Activated CD4-positive, alpha-beta T cell treated with anti-CD3 and anti-CD28 coated beads, Interleukin-2, amount 50 U/mL, for 24 hours (primary cell): ENCODE data around the gene CD19.
A peak's percentile ranks its signal among the peaks of the same experiment; 100 is the strongest.
"Not testable (repeated sequence)": the region's sequence is repeated elsewhere in the genome, so short reads cannot be mapped to it uniquely, and the experiment has no call there.

ENCODE experiments used
- DNase-seq, 2 donors: peaks; one replicate each; pipeline ENCODE4 v3.0.0-alpha.2; 2020; ENCODE audit warnings: low read depth in 1 of 2, low spot score in 1 of 2

The CD19 gene

GRCh38 chr16:28905800-28906372, 25.9 kb upstream of the CD19 start:
- no peak for DNase-seq

DNA sequence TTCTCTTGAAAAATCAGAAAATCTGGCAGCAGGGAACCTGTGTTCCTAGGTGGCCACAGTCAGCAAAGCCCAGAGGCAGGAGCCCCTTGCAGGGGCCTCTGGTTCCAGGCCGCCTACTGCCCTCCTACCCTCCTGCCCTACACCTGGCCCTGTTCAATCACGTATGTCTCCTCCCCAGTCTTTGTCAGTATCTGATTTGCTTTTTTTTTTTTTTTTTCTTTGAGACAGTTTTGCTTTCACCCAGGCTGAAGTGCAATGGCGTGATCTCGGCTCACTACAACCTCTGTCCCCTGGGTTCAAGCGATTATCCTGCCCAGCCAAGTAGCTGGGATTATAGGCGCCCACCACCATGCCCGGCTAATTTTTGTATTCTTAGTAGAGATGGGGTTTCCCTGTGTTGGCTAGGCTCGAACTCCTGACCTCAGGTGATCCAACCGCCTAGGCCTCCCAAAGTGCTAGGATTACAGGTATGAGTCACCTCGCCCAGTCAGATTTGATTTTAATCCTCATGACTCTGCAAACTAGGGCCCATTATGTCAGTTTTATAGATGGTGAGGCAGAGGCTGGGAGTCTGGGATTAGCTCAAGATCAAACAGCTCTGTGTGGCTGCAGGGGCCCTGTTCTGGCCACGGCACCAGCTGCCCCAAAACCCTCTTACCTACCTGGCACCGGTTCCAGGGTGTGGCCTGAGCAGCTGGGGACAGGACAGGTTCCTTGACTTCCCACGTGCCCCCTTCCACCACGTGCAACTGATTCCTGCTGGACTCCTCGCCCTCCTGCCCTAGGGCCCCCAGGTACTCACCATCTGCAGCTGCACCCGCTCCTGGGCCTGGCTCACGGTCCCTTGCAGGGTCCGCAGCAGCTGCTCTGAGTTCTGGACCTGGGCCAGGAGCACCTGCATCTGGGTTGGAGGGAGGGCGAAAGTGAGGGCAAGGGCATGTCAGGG, 21.4 kb upstream of the CD19 start:
- DNase-seq, result no peak

GRCh38 chr16:28912558-28912957, 19.2 kb upstream of the CD19 start:
- no peak for DNase-seq

DNA sequence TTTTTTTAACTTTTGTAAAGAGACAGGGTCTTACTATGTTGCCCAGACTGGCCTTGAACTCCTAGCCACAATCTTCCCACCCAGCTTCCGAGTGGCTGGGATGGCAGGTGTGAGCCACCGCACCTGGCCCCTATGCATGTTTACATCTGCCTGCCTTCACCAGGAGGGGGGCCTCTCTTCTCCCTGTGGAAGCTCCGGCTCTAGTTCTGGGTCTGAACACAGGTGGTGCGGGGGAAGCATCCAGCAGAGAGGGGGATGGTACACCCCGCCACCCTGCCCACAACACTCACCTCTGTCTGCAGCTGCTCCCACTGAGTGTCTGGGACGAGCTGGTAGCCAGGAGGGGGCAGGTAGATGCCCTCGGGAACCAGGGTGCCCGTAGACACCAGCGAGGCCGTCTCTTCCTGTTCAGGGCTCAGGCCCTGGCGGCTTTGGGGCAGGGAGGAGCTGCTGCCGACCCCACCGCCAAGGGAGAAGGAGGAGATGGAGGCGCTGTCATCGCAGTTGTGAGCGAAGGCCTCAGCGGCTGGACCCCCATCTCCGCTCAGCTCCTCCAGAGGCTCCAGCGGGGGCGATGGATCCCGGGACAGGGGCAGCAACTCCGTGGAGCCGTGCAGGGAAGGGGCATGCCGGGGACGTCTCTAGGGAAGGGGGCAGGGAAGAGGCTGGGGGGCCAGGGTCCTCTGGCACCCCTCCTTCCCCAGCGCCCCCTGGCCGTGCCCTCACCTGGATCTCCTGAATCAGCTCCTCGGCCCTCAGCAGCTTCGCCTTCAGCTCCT, 17.6 kb upstream of the CD19 start:
- no peak for DNase-seq

- DNase-seq, result no peak
Observed at GRCh38 chr16:28915181-28915580, 16.6 kb upstream of the CD19 start.

DNA sequence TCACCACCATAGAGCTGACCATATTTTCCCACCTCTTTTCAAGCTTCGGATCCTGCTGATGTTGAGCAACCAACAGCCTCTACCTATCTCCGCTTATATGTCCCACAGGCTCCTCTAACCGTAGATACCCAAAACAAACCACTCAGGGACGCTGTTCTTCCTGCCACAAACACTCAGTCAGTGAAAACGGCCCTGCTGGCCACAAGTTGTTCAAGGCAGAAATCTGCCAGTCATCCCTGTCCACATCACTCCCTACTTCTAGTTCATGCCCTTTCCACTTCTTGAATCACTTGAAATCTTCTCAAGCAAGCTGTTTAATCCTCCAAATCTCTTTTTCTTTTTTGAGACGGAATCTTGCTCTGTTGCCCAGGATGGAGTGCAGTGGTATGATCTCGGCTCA, 14.7 kb upstream of the CD19 start:
- no peak for DNase-seq

- no peak for DNase-seq
Observed at GRCh38 chr16:28918698-28919097, 13.1 kb upstream of the CD19 start.

- no peak for DNase-seq
Observed at GRCh38 chr16:28923231-28923587, 8.6 kb upstream of the CD19 start.

DNA sequence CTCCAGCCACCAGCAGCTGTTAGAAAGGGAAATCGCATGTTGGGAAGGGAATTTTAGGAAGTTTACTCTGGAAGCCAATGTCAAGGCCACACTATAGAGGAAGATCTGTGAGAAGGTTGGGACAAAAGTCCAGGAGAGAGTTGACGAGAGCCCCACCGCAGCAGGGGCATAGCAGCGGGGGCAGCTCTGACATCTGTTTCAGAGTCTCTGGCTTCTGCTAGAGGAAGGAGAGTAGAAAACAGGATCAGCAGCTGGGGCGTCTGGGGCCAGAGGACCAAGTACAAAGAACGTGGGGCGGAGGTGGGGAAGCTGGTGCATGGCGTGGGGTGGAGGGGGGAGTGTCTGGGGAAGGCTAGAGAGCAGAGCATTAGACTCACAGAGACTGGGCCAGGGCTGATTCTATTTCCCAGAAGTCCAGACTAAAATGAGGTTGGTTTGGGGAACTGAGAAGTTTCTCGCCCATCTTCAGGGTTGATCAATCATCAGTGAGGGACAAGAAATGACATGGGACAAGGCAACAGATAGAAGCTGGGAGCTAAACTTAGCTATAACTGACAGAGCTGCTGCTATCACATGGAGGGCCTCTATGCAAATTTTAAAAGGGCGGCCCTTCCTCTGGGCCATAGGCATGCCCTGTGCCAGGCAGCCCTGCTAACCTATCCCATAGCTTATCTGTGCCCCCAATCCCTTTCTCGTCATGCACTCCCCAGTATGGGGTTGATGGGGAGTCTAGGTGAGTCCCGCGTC, 7.9 kb upstream of the CD19 start:
- DNase-seq, result no peak

GRCh38 chr16:28924399-28924761, 7.4 kb upstream of the CD19 start:
- DNase-seq, result no peak

DNA sequence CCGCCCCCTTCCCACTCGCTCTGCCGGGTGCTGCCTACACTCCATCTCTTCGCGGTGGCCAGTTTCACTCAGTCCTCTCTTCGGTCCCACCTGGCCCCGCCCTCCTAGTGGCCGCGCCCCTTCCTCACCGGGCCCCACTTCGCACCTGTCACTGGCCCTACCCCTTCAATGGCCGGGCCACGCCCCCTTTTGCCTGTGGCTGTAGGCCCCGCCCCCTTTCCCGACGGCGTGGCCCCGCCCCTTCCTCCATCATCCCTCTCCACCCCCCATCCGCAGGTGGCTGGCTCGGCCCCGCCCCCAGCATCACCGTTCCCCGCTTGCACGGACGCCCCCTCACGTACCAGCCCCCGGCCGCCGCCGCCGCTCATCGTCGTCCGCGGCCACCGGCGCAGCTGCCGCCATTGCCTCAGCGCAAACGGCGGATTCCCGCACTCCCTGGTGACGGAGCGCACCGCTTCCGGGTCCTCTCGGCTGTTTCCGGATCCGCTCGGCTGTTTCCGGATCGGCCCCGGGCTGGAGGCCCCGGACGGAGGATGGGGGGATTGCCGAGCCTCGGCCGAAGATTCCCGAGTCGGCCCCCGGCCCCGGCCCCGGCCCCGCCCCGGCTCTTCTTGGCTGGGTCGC, 6.9 kb upstream of the CD19 start, which contains the start of gene RABEP2:
TSS of gene RABEP2 (minus strand) at position 477 of the 624 bp plus-strand sequence. CDS start at position 402, 75 bp downstream.
- DNase-seq, result peak; percentile 94 to 96

DNA sequence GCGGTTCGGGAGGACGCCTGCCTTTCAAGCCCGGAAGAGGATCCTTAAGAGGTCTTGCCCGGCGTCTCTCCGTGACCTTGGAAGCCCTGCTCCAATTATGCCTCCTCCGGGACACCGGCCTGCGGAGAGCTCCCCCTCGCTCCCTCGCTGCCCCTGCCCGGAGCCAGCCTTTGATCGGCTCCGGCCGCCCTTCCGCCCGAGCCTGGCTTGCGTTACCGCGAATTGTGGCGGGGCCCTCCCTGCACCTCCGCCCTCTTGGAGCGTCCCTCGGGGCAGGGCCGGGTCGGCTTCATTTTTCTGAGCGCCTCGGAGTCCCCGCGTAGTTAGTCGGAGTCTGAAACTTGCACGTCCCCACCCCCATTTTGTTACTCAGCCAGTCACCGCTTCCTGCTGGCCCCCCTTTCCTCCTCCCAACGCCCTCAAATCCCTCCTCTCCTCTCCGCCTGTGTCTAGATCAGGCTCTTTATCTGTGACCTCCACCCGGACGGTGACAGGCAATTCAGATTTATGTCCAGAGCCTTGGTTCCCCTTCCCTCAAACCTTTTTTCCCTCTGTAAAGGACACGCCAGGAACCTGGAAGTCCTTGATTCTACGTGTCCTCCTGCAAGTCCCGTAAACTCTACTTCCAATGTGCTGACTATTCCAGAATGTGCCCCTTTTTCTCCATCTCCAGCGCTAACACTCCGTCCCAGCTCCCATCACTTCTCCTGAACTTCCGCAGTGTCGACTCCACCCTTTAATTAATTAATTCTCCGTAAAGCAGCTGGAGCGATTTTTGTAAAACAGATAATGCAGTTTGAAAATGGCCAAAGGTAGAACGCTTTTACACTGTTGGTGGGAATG, 6.2 kb upstream of the CD19 start:
- peak; percentile 63 to 79 for DNase-seq

DNA sequence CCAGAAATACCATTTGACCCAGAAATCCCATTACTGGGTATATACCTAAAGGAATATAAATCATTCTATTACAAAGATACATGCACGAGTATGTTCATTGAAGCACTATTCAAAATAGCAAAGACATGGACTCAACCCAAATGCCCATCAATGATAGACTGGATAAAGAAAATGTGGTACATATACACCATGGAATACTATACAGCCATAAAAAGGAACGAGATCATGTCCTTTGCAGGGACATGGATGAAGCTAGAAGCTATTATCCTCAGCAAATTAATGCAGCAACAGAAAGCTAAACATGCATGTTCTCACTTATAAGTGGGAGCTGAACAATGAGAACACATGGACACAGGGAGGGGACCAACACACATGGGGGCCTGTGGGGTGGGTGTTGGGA, 5.5 kb upstream of the CD19 start:
- not testable (repeated sequence) for DNase-seq

- no peak for DNase-seq
Observed at GRCh38 chr16:28927815-28928214, 4.0 kb upstream of the CD19 start.

DNA sequence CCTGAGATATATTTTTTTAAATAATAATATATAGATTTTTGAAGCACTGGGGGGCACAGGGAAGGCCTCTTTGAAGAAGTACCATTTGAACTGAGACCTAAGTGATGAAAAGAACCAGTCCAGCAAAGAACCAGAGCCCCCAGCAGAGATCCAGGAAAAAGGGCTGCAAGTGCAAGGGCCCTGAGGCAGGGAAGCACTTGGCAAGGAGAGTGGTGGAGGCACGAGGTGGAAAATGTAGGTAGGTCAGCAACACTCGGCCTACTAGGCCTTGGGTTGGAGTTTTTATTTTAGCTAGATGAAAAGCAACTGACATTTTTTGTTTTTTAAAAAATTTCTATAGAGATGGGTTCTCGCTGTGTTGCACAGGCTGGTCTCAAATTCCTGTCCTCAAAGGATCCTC, 1.6 kb upstream of the CD19 start:
- DNase-seq, result no peak

- no peak for DNase-seq
Observed at GRCh38 chr16:28930652-28931051, 1.1 kb upstream of the CD19 start.

GRCh38 chr16:28932339-28933141, 769 bp downstream of the CD19 start:
- DNase-seq, result no peak

DNA sequence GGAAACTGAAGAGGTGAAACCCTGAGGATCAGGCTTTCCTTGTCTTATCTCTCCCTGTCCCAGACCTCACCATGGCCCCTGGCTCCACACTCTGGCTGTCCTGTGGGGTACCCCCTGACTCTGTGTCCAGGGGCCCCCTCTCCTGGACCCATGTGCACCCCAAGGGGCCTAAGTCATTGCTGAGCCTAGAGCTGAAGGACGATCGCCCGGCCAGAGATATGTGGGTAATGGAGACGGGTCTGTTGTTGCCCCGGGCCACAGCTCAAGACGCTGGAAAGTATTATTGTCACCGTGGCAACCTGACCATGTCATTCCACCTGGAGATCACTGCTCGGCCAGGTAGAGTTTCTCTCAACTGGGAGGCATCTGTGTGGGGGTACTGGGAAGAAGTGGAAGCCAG, 1.4 kb downstream of the CD19 start:
- DNase-seq, result no peak

DNA sequence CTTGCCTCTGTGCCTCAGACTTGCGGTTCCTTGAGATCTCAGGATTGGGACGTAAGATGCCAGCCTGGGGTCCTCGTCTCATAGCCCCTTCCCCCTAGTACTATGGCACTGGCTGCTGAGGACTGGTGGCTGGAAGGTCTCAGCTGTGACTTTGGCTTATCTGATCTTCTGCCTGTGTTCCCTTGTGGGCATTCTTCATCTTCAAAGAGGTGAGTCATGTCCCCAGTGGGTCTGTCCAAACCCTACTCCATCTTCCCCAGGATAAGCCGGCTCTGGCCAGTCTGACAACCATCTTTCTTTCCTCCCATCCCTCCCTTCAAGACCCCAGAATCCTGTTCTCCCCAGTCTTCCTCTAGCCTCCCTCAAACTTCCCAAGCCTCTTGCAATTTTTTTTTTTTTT, 3.6 kb downstream of the CD19 start:
- DNase-seq, result no peak
